Loucy (cell line): ENCODE data around the gene ANO1.

Source experiments
- H2AFZ ChIP-seq: fragments of 200-600 bp; sonication (generic); 2 replicates; pipeline ENCODE4 v1.6.0; 2016; ENCODE audit warnings: antibody characterized with exemption, mild to moderate bottlenecking, low read length, moderate library complexity
- H3F3A ChIP-seq: fragments of 200-600 bp; 2 replicates; pipeline ENCODE4 v1.6.0; 2016; ENCODE audit warnings: antibody characterized with exemption, low read depth, mild to moderate bottlenecking
- H3K27me3 ChIP-seq: fragments of 200-600 bp; sonication (generic); 2 replicates; pipeline ENCODE4 v1.6.1; 2014; ENCODE audit warnings: low read length, mild to moderate bottlenecking; ENCODE audit not compliant: insufficient read depth, poor library complexity, severe bottlenecking
- H3K36me3 ChIP-seq: fragments of 200-600 bp; sonication (generic); 2 replicates; pipeline ENCODE4 v1.6.1; 2016; ENCODE audit warnings: low read length; ENCODE audit not compliant: insufficient read depth
- H3K4me1 ChIP-seq: fragments of 200-600 bp; sonication (generic); 2 replicates; pipeline ENCODE4 v1.5.1; 2014; ENCODE audit warnings: low read length, mild to moderate bottlenecking; ENCODE audit not compliant: insufficient read depth, poor library complexity, severe bottlenecking
- H3K4me2 ChIP-seq: fragments of 200-600 bp; sonication (generic); 2 replicates; pipeline ENCODE4 v1.6.0; 2014; ENCODE audit warnings: antibody characterized with exemption, low read length, low read depth, mild to moderate bottlenecking; ENCODE audit not compliant: poor library complexity, severe bottlenecking
- H3K4me3 ChIP-seq: fragments of 200-600 bp; sonication (generic); 2 replicates; pipeline ENCODE4 v1.5.1; 2014; ENCODE audit warnings: low read length, mild to moderate bottlenecking, mixed read lengths; ENCODE audit not compliant: poor library complexity, severe bottlenecking
- H3K79me2 ChIP-seq: fragments of 200-600 bp; sonication (generic); 2 replicates; pipeline ENCODE4 v1.6.1; 2014; ENCODE audit warnings: low read length; ENCODE audit not compliant: insufficient read depth
- H3K9ac ChIP-seq: fragments of 200-600 bp; sonication (generic); 2 replicates; pipeline ENCODE4 v1.6.0; 2014; ENCODE audit warnings: mild to moderate bottlenecking, low read depth, low read length, moderate library complexity; ENCODE audit not compliant: poor library complexity, severe bottlenecking
- H3K9me2 ChIP-seq: fragments of 200-600 bp; sonication (generic); replicated peaks from 2 replicates; pipeline ENCODE4 v1.6.1; 2016; ENCODE audit warnings: low read depth, low read length, mixed read lengths
- H3K9me3 ChIP-seq: fragments of 200-600 bp; sonication (generic); 2 replicates; pipeline ENCODE4 v1.6.1; 2014; ENCODE audit warnings: mild to moderate bottlenecking, antibody characterized with exemption, low read length, low read depth; ENCODE audit not compliant: insufficient read depth
- H4K20me1 ChIP-seq: fragments of 200-600 bp; sonication (generic); 2 replicates; pipeline ENCODE4 v1.6.0; 2014; ENCODE audit warnings: antibody characterized with exemption, low read length, mild to moderate bottlenecking; ENCODE audit not compliant: insufficient read depth, poor library complexity, severe bottlenecking
- EZH2phosphoT487 ChIP-seq: fragments of 200-600 bp; IDR thresholded peaks from 2 replicates; pipeline ENCODE4 v1.6.1; 2018; ENCODE audit warnings: antibody characterized with exemption, mild to moderate bottlenecking, moderate library complexity, borderline replicate concordance
- TF ChIP-seq, protein P1 (sequence below): fragments of 200-600 bp; sonication (generic); conservative IDR thresholded peaks from 2 replicates; pipeline ENCODE4 v1.5.1; 2014; ENCODE audit warnings: mild to moderate bottlenecking, antibody characterized with exemption, low read length

ANO1 gene

GRCh38 chr11:70106757-70107156 lies 28.6 kb downstream of the ANO1 start:
- H3K4me1 ChIP-seq, result peaks cover 11% of the 10 kb centered on the region
- no peak for TF ChIP-seq EZH2phosphoT487
- TF ChIP-seq, protein P1, sequence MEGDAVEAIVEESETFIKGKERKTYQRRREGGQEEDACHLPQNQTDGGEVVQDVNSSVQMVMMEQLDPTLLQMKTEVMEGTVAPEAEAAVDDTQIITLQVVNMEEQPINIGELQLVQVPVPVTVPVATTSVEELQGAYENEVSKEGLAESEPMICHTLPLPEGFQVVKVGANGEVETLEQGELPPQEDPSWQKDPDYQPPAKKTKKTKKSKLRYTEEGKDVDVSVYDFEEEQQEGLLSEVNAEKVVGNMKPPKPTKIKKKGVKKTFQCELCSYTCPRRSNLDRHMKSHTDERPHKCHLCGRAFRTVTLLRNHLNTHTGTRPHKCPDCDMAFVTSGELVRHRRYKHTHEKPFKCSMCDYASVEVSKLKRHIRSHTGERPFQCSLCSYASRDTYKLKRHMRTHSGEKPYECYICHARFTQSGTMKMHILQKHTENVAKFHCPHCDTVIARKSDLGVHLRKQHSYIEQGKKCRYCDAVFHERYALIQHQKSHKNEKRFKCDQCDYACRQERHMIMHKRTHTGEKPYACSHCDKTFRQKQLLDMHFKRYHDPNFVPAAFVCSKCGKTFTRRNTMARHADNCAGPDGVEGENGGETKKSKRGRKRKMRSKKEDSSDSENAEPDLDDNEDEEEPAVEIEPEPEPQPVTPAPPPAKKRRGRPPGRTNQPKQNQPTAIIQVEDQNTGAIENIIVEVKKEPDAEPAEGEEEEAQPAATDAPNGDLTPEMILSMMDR, result no peak

DNA sequence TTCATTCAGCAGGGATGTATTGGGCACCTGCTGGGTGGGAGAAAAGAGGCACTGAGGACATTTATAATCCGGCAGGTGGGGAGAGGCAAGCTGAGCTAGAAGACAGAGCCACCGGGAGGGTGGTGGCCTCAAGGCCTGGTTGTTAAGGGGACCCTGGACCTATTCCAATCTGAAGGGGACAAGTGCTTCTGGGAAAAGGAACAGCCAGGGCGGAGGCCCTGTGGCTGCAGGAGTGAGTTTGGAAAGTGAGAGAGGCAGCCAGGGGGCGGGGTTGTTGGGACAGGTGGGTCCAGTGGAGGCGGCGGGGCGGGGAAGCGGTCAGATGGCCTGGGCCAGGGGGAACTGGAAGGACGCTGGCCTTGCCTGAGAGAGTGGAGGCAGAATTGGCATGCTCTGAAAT lies 29.1 kb downstream of the ANO1 start:
- H2AFZ ChIP-seq, result no peak overlapping the region

More at GRCh38 chr11:70106757-70107156, 28.6 kb downstream of the ANO1 start:
- H3F3A ChIP-seq, result no peaks in the 10 kb centered on the region
- H3K27me3 ChIP-seq, result no peaks in the 10 kb centered on the region
- H3K4me2 ChIP-seq, result no peak overlapping the region
- no peaks in the 10 kb centered on the region for H3K9me3 ChIP-seq
- H3K79me2 ChIP-seq, result no peaks in the 10 kb centered on the region
- no peak overlapping the region for H3K9ac ChIP-seq
- H3K9me2 ChIP-seq, result no peaks in the 10 kb centered on the region
- no peak overlapping the region for H2AFZ ChIP-seq
- no peaks in the 10 kb centered on the region for H3K36me3 ChIP-seq
- H3K4me3 ChIP-seq, result no peak overlapping the region
- no peaks in the 10 kb centered on the region for H4K20me1 ChIP-seq

GRCh38 chr11:70107756-70108155 lies 29.6 kb downstream of the ANO1 start:
- no peak overlapping the region for H2AFZ ChIP-seq
- H3K4me2 ChIP-seq, result no peak overlapping the region
- no peak overlapping the region for H3K4me3 ChIP-seq
- no peaks in the 10 kb centered on the region for H3K36me3 ChIP-seq
- H3K9me2 ChIP-seq, result no peaks in the 10 kb centered on the region
- H3K79me2 ChIP-seq, result no peaks in the 10 kb centered on the region
- no peak overlapping the region for H3K9ac ChIP-seq
- H3K9me3 ChIP-seq, result no peaks in the 10 kb centered on the region
- no peaks in the 10 kb centered on the region for H3K27me3 ChIP-seq
- H3F3A ChIP-seq, result no peaks in the 10 kb centered on the region
- TF ChIP-seq EZH2phosphoT487, result no peak
- TF ChIP-seq, protein P1, result no peak
- H3K4me1 ChIP-seq, result peaks cover 16% of the 10 kb centered on the region
- no peaks in the 10 kb centered on the region for H4K20me1 ChIP-seq

More for the DNA sequence above, 29.1 kb downstream of the ANO1 start:
- no peak overlapping the region for H3K4me2 ChIP-seq
- no peaks in the 10 kb centered on the region for H3K9me3 ChIP-seq
- no peaks in the 10 kb centered on the region for H3F3A ChIP-seq
- no peaks in the 10 kb centered on the region for H3K79me2 ChIP-seq
- no peaks in the 10 kb centered on the region for H3K9me2 ChIP-seq
- no peak for TF ChIP-seq EZH2phosphoT487
- TF ChIP-seq, protein P1, result no peak
- H4K20me1 ChIP-seq, result no peaks in the 10 kb centered on the region
- H3K4me3 ChIP-seq, result no peak overlapping the region
- no peaks in the 10 kb centered on the region for H3K36me3 ChIP-seq
- H3K9ac ChIP-seq, result no peak overlapping the region
- H3K4me1 ChIP-seq, result peaks cover 16% of the 10 kb centered on the region
- no peaks in the 10 kb centered on the region for H3K27me3 ChIP-seq
